GM12878 (cell line): ENCODE measurements around the gene DCBLD1. TPM values are rescaled to one million over a fixed set of nuclear protein-coding genes. Genes with fewer than 3 reads are reported as not detected.

Source experiments
- ATAC-seq: fragments of 200-7000 bp; cut with Tn5 transposase; 3 replicates; pipeline ENCODE4 v1.9.1; 2020; ENCODE audit warnings: mild to moderate bottlenecking, moderate library complexity
- BruUV-seq: library from RNA; stranded (reverse); fragments of 400-500 nt; replicated peaks from 2 replicates; lab custom pipeline; 2021; lab: Mats Ljungman, UMichigan
- CTCF ChIA-PET: fragments of 300-600 bp; sonication (Branson Sonifier 250); formaldehyde crosslinking; extraction: SDS; loops from one replicate; lab custom pipeline; 2021; ENCODE audit warnings: inconsistent platforms; lab: Yijun Ruan, JAX
- POLR2A ChIA-PET: fragments of 350-600 bp; formaldehyde crosslinking; extraction: SDS; loops from one replicate; lab custom pipeline; 2021; ENCODE audit warnings: inconsistent platforms; lab: Charles Lee
- RAD21 ChIA-PET: fragments of 300-600 bp; sonication (Branson Sonifier 250); formaldehyde crosslinking; loops from one replicate; lab custom pipeline; 2023; ENCODE audit warnings: antibody characterized with exemption; ENCODE audit not compliant: unreplicated experiment; lab: Charles Lee
- SMC1A ChIA-PET: fragments of 300-600 bp; sonication (Branson Sonifier 250); formaldehyde crosslinking; loops from one replicate; lab custom pipeline; 2023; ENCODE audit not compliant: unreplicated experiment, uncharacterized antibody; lab: Charles Lee
- DNase-seq: peaks from one replicate; pipeline ENCODE4 v3.0.0-alpha.2; 2011; ENCODE audit warnings: low read depth, low spot score
- FAIRE-seq: peaks from 3 replicates; lab custom pipeline; 2011; peaks lifted over from hg19 to GRCh38; lab: Jason Lieb, UNC
- H2AFZ ChIP-seq: 2 replicates; pipeline ENCODE4 v1.6.0; 2011; ENCODE audit warnings: low read depth, low read length, control low read depth; ENCODE audit not compliant: control insufficient read depth
- H3K27ac ChIP-seq: 2 replicates; pipeline ENCODE4 v1.5.1; 2011; ENCODE audit warnings: control low read depth; ENCODE audit not compliant: control insufficient read depth, insufficient read depth
- H3K27me3 ChIP-seq, 2 experiments: replicated peaks in 1 of 2; 2 replicates each; pipeline versions ENCODE4 v1.6.0 to v1.6.1; 2011; ENCODE audit warnings: low read length in 1 of 2; ENCODE audit not compliant: control insufficient read depth in 2 of 2, insufficient read depth in 2 of 2
- H3K36me3 ChIP-seq, 2 experiments: 2 replicates each; pipeline ENCODE4 v1.5.1; 2011; ENCODE audit warnings: low read length in 1 of 2; ENCODE audit not compliant: control insufficient read depth in 2 of 2, insufficient read depth in 2 of 2
- H3K4me1 ChIP-seq: 2 replicates; pipeline ENCODE4 v1.6.1; 2011; ENCODE audit warnings: mild to moderate bottlenecking, low read length, moderate library complexity, mixed read lengths; ENCODE audit not compliant: control insufficient read depth, insufficient read depth
- H3K4me2 ChIP-seq: 2 replicates; pipeline ENCODE4 v1.6.0; 2011; ENCODE audit warnings: control low read depth; ENCODE audit not compliant: control insufficient read depth, insufficient read depth
- H3K4me3 ChIP-seq: fragments of 200-600 bp; sonication (generic); 2 replicates; pipeline ENCODE4 v1.5.1; 2016
- H3K79me2 ChIP-seq: 2 replicates; pipeline ENCODE4 v1.6.0; 2011; ENCODE audit warnings: low read length; ENCODE audit not compliant: control insufficient read depth, insufficient read depth
- H3K9ac ChIP-seq: 2 replicates; pipeline ENCODE4 v1.8.0; 2011; ENCODE audit warnings: low read length, control low read depth, mixed read lengths; ENCODE audit not compliant: control insufficient read depth, insufficient read depth
- H3K9me3 ChIP-seq: replicated peaks from 3 replicates; pipeline ENCODE4 v1.5.1; 2011; ENCODE audit warnings: mild to moderate bottlenecking, low read length; ENCODE audit not compliant: control insufficient read depth, insufficient read depth
- H4K20me1 ChIP-seq: 2 replicates; pipeline ENCODE4 v1.6.0; 2011; ENCODE audit not compliant: control insufficient read depth, insufficient read depth
- ASH2L ChIP-seq: fragments of 300-600, 200-600 bp; sonication (generic); IDR thresholded peaks from 2 replicates; pipeline ENCODE4 v1.6.1; 2017; ENCODE audit warnings: low read depth, mild to moderate bottlenecking, borderline replicate concordance
- CREB1 ChIP-seq: IDR thresholded peaks from 2 replicates; pipeline ENCODE4 v1.6.1; 2012; ENCODE audit warnings: low read depth, mild to moderate bottlenecking, inconsistent platforms
- DPF2 ChIP-seq: fragments of 450-650 bp; IDR thresholded peaks from 2 replicates; pipeline ENCODE4 v1.6.1; 2017; ENCODE audit warnings: mild to moderate bottlenecking
- FOXK2 ChIP-seq: fragments of 450-650 bp; IDR thresholded peaks from 2 replicates; pipeline ENCODE4 v1.6.1; 2017; ENCODE audit warnings: mild to moderate bottlenecking, moderate library complexity
- GATAD2B ChIP-seq: fragments of 450-650 bp; conservative IDR thresholded peaks from 2 replicates; pipeline ENCODE4 v1.6.1; 2017; ENCODE audit warnings: low read depth, mild to moderate bottlenecking, moderate library complexity
- IRF4 ChIP-seq: IDR thresholded peaks from 2 replicates; pipeline ENCODE4 v1.6.1; 2011; ENCODE audit warnings: low read depth, low read length
- NFIC ChIP-seq: IDR thresholded peaks from 2 replicates; pipeline ENCODE4 v1.6.1; 2012; ENCODE audit warnings: low read depth, mild to moderate bottlenecking, inconsistent platforms, low read length, moderate library complexity
- PKNOX1 ChIP-seq: fragments of 450-650 bp; IDR thresholded peaks from 2 replicates; pipeline ENCODE4 v1.6.1; 2016; ENCODE audit warnings: mild to moderate bottlenecking
- SP1 ChIP-seq: IDR thresholded peaks from one replicate; pipeline ENCODE4 v1.6.1; 2011; ENCODE audit warnings: low read depth, low read length
- SRF ChIP-seq, 2 experiments: IDR thresholded peaks; 2 replicates each; pipeline ENCODE4 v1.6.1; 2011; ENCODE audit warnings: low read depth in 2 of 2, low read length in 2 of 2, mild to moderate bottlenecking in 1 of 2, moderate library complexity in 1 of 2
- SUPT20H ChIP-seq: IDR thresholded peaks from 2 replicates; pipeline ENCODE4 v1.6.1; 2011; ENCODE audit warnings: low read depth, mild to moderate bottlenecking, low read length, moderate library complexity, borderline replicate concordance; ENCODE audit not compliant: control insufficient read depth
- TCF7 ChIP-seq: IDR thresholded peaks from 2 replicates; pipeline ENCODE4 v1.6.1; 2014; ENCODE audit warnings: antibody characterized with exemption, borderline replicate concordance
- WGBS: methylation state at CpG from one replicate; pipeline ENCODE4 v1.1.6; 2016; ENCODE audit warnings: low lambda C conversion rate; ENCODE audit not compliant: insufficient replicate concordance, insufficient coverage; ENCODE audit errors: missing lambda C conversion rate; 5-methylcytosine and 5-hydroxymethylcytosine counted together
- in situ Hi-C: fragments of 300-500 bp; cut with MboI; formaldehyde crosslinking; loops from 9 replicates; pipeline ENCODE4 v1.14.3; 2018; ENCODE audit warnings: mixed read lengths
- intact Hi-C: fragments of 100-400 bp; cut with micrococcal nuclease; formaldehyde crosslinking; loops from one replicate; pipeline ENCODE4 v1.14.2; 2022; ENCODE audit not compliant: unreplicated experiment
- polyA plus RNA-seq, 11 experiments: library from polyadenylated mRNA; depleted of rRNA in 4 of 11; unstranded in 6 of 11; stranded (reverse) in 5 of 11; fragments of >200 nt; fragmentation: Nextera tagmentation in 4 of 11; fragmentation: Illumina TruSeq in 1 of 11; extraction: Ambion mirVana in 4 of 11; extraction: Trizol in 1 of 11; gene quantifications; 1 replicate in 1 of 11; 2 replicates in 10 of 11; pipeline versions ENCODE4 v1.2.1 to v1.2.3, GENCODE V29; 2011 to 2016; ENCODE audit warnings: inconsistent platforms in 2 of 11, missing spikeins in 2 of 11, low read depth in 1 of 11
- total RNA-seq, 4 experiments: library from RNA; depleted of rRNA in 3 of 4; stranded (reverse); fragments of >200 nt in 3 of 4; fragmentation: Illumina TruSeq in 1 of 4; extraction: Trizol in 1 of 4; gene quantifications; 2 replicates each; pipeline versions ENCODE4 v1.2.1 to v1.2.3, GENCODE V29; 2013 to 2021
- TF ChIP-seq, protein P1 (sequence below): IDR thresholded peaks from 2 replicates; pipeline ENCODE4 v1.6.1; 2011; ENCODE audit warnings: borderline replicate concordance, low read depth, mild to moderate bottlenecking, moderate library complexity, mixed read lengths, low read length; ENCODE audit not compliant: insufficient read depth; ENCODE audit errors: extremely low read length
- TF ChIP-seq, protein P2 (sequence below): IDR thresholded peaks from 2 replicates; pipeline ENCODE4 v1.6.1; 2012; ENCODE audit warnings: low read depth, low read length, improper control_type of control experiment
- TF ChIP-seq, protein P3 (sequence below): fragments of 450-650 bp; IDR thresholded peaks from 2 replicates; pipeline ENCODE4 v1.6.1; 2016; ENCODE audit warnings: mild to moderate bottlenecking, moderate library complexity, borderline replicate concordance
- TF ChIP-seq, protein P4 (sequence below): fragments of 450-650 bp; IDR thresholded peaks from 2 replicates; pipeline ENCODE4 v1.6.1; 2017; ENCODE audit warnings: low read depth, mild to moderate bottlenecking, moderate library complexity

DCBLD1 gene
- total and polyA plus RNA-seq, 10 of the 15 experiments (the other 5 are each of a cell fraction or from before 2014, with no cell fraction given): 0.92 to 9.2 (median 8.3) TPM

DNA sequence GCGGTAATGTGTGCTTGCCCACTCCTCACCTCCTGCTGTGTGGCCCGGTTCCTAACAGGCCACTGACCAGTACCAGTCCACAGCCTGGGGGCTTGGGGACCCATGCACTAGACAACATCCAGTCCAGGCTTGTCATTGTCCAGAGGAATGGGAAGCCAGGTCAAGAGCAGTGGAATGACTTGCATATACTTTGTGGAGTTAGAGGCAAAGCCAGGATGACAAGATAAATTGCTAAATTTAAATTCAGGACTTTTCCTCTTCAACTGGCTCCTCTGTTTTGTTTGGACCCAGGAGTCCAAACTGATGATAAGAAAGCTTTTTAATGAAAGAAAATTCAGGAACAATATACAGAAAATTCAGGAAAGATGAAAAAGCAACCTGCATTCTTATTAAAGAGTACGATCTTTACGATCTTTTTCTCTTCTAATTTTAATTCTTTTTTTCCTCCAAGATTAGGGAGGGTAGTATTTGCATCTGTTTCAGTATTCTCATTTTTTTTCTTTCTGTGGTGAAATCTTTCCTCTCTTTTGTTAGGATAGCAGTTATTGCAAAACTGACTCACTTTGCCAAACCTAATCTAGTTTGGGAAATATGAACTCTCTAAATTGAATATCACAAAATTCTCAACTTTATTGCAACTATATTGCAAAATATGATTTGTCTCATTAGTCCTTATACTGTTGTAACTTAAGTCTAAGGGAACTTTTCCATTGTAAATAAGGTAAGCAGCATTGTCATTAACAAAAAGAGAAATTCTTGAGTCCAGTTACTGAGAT is 48.2 kb downstream of the DCBLD1 start:
- no peaks in the 10 kb centered on the region for H3K9me3 ChIP-seq
- H3K36me3 ChIP-seq: no peaks in the 10 kb centered on the region
- intact Hi-C loops: no loop called here
- H3K4me3 ChIP-seq: no peak overlapping the region
- ChIA-PET CTCF (no interaction called here), RAD21 (no interaction called here), SMC1A (interaction anchor here (1.1 to 1.5 kb wide), 4 partner anchors 33 to 105 kb away, joined by 3 read pairs; no protein-coding TSS in a partner anchor), POLR2A (no interaction called here)
- H2AFZ ChIP-seq: no peak overlapping the region
- no peak overlapping the region for H3K27ac ChIP-seq
- no peaks in the 10 kb centered on the region for H3K27me3 ChIP-seq
- no peak for ATAC-seq
- no peaks in the 10 kb centered on the region for H4K20me1 ChIP-seq
- FAIRE-seq: no peak
- BruUV-seq: no TSS peak
- 84% methylated on average over 4 of the region's 4 CpGs for WGBS
- no peaks in the 10 kb centered on the region for H3K79me2 ChIP-seq
- H3K9ac ChIP-seq: no peak overlapping the region
- in situ Hi-C loops: no loop called here
- no peaks in the 10 kb centered on the region for H3K4me1 ChIP-seq
- no peak for DNase-seq
- no peak overlapping the region for H3K4me2 ChIP-seq
- TF ChIP-seq, protein P1, sequence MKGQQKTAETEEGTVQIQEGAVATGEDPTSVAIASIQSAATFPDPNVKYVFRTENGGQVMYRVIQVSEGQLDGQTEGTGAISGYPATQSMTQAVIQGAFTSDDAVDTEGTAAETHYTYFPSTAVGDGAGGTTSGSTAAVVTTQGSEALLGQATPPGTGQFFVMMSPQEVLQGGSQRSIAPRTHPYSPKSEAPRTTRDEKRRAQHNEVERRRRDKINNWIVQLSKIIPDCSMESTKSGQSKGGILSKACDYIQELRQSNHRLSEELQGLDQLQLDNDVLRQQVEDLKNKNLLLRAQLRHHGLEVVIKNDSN: no peak
- TF ChIP-seq, protein P2, sequence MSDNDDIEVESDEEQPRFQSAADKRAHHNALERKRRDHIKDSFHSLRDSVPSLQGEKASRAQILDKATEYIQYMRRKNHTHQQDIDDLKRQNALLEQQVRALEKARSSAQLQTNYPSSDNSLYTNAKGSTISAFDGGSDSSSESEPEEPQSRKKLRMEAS: no peak
- TF ChIP-seq, protein P3, sequence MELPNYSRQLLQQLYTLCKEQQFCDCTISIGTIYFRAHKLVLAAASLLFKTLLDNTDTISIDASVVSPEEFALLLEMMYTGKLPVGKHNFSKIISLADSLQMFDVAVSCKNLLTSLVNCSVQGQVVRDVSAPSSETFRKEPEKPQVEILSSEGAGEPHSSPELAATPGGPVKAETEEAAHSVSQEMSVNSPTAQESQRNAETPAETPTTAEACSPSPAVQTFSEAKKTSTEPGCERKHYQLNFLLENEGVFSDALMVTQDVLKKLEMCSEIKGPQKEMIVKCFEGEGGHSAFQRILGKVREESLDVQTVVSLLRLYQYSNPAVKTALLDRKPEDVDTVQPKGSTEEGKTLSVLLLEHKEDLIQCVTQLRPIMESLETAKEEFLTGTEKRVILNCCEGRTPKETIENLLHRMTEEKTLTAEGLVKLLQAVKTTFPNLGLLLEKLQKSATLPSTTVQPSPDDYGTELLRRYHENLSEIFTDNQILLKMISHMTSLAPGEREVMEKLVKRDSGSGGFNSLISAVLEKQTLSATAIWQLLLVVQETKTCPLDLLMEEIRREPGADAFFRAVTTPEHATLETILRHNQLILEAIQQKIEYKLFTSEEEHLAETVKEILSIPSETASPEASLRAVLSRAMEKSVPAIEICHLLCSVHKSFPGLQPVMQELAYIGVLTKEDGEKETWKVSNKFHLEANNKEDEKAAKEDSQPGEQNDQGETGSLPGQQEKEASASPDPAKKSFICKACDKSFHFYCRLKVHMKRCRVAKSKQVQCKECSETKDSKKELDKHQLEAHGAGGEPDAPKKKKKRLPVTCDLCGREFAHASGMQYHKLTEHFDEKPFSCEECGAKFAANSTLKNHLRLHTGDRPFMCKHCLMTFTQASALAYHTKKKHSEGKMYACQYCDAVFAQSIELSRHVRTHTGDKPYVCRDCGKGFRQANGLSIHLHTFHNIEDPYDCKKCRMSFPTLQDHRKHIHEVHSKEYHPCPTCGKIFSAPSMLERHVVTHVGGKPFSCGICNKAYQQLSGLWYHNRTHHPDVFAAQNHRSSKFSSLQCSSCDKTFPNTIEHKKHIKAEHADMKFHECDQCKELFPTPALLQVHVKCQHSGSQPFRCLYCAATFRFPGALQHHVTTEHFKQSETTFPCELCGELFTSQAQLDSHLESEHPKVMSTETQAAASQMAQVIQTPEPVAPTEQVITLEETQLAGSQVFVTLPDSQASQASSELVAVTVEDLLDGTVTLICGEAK: no peak
- TF ChIP-seq, protein P4, sequence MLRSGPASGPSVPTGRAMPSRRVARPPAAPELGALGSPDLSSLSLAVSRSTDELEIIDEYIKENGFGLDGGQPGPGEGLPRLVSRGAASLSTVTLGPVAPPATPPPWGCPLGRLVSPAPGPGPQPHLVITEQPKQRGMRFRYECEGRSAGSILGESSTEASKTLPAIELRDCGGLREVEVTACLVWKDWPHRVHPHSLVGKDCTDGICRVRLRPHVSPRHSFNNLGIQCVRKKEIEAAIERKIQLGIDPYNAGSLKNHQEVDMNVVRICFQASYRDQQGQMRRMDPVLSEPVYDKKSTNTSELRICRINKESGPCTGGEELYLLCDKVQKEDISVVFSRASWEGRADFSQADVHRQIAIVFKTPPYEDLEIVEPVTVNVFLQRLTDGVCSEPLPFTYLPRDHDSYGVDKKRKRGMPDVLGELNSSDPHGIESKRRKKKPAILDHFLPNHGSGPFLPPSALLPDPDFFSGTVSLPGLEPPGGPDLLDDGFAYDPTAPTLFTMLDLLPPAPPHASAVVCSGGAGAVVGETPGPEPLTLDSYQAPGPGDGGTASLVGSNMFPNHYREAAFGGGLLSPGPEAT: no peak
- TF ChIP-seq TCF7 (no peak), GATAD2B (no peak), PKNOX1 (no peak), SP1 (no peak), SUPT20H (no peak), NFIC (no peak), SRF (IDR thresholded peaks at IDR 0.05; ENCODE audit: low read depth in 2 of 2, low read length in 2 of 2) (no peak), IRF4 (no peak), ASH2L (no peak), CREB1 (no peak), DPF2 (no peak), FOXK2 (no peak)
